CD14-positive monocyte (primary cell): ENCODE results near the gene PLCB1. TPM values are rescaled to one million over a fixed set of nuclear protein-coding genes. Genes with fewer than 3 reads are reported as not detected.

Source experiments
- DNase-seq, 3 donors: peaks; one replicate each; pipeline ENCODE4 v3.0.0-alpha.2; 2011 to 2022
- H2AFZ ChIP-seq: 2 replicates; pipeline ENCODE4 v1.6.0; 2012; ENCODE audit warnings: mild to moderate bottlenecking, low read depth, low read length, inconsistent platforms; ENCODE audit not compliant: insufficient read depth, poor library complexity, severe bottlenecking
- H3K27ac ChIP-seq, 2 donors: 1 replicate in 1 of 2; 2 replicates in 1 of 2; pipeline ENCODE4 v1.5.1; 2012 to 2013; ENCODE audit warnings: low read length in 2 of 2, control low read depth in 1 of 2, inconsistent platforms in 1 of 2, low read depth in 1 of 2, mild to moderate bottlenecking in 1 of 2
- H3K27me3 ChIP-seq, 2 donors: one replicate each; pipeline versions ENCODE4 v1.6.0 to v1.6.1; 2011 to 2013; ENCODE audit warnings: low read length in 2 of 2; ENCODE audit not compliant: control insufficient read depth in 2 of 2, insufficient read depth in 2 of 2
- H3K36me3 ChIP-seq, 2 donors: replicated peaks in 1 of 2; 1 replicate in 1 of 2; 2 replicates in 1 of 2; pipeline versions ENCODE4 v1.5.1 to v1.6.1; 2012 to 2013; ENCODE audit warnings: low read length in 2 of 2, control low read depth in 1 of 2, inconsistent platforms in 1 of 2, mild to moderate bottlenecking in 1 of 2; ENCODE audit not compliant: insufficient read depth in 2 of 2, control insufficient read depth in 1 of 2
- H3K4me1 ChIP-seq, 2 donors: 1 replicate in 1 of 2; 2 replicates in 1 of 2; pipeline versions ENCODE4 v1.5.1 to v1.6.1; 2012 to 2013; ENCODE audit warnings: low read length in 2 of 2, control low read depth in 1 of 2, inconsistent platforms in 1 of 2, mild to moderate bottlenecking in 1 of 2, moderate library complexity in 1 of 2; ENCODE audit not compliant: insufficient read depth in 2 of 2, control insufficient read depth in 1 of 2
- H3K4me2 ChIP-seq: replicated peaks from 2 replicates; pipeline ENCODE3; 2012; ENCODE audit warnings: low read length, moderate library complexity, mild to moderate bottlenecking; ENCODE audit not compliant: poor library complexity, severe bottlenecking; ENCODE audit errors: extremely low read depth
- H3K4me3 ChIP-seq, 3 experiments: fragments of 200-600 bp in 1 of 3; sonication (generic) in 1 of 3; replicated peaks in 1 of 3; 1 replicate in 2 of 3; 2 replicates in 1 of 3; pipeline ENCODE4 v1.5.1; 2011 to 2013; ENCODE audit warnings: low read length in 3 of 3, mild to moderate bottlenecking in 3 of 3, control low read depth in 2 of 3, low read depth in 2 of 3, inconsistent platforms in 1 of 3, moderate library complexity in 1 of 3
- H3K79me2 ChIP-seq: 2 replicates; pipeline ENCODE4 v1.6.0; 2012; ENCODE audit warnings: mild to moderate bottlenecking, control low read depth, inconsistent platforms, low read length, moderate library complexity; ENCODE audit not compliant: insufficient read depth
- H3K9ac ChIP-seq: 2 replicates; pipeline ENCODE4 v1.6.0; 2017; ENCODE audit warnings: low read length, mild to moderate bottlenecking; ENCODE audit not compliant: insufficient read depth, poor library complexity, severe bottlenecking
- H3K9me3 ChIP-seq, 2 donors: replicated peaks in 1 of 2; 1 replicate in 1 of 2; 2 replicates in 1 of 2; pipeline versions ENCODE4 v1.5.1 to v1.6.1; 2012 to 2013; ENCODE audit warnings: low read length in 2 of 2, control low read depth in 1 of 2; ENCODE audit not compliant: control insufficient read depth in 1 of 2, insufficient read depth in 1 of 2
- H4K20me1 ChIP-seq: 2 replicates; pipeline ENCODE4 v1.6.0; 2012; ENCODE audit warnings: mild to moderate bottlenecking, low read length, control low read depth, moderate library complexity; ENCODE audit not compliant: insufficient read depth
- H3K27ac Mint-ChIP-seq, 7 donors: one replicate each; pipeline ENCODE4 v1.8.0; 2020; ENCODE audit warnings: mild to moderate bottlenecking in 7 of 7, mixed read lengths in 7 of 7, moderate library complexity in 6 of 7, inconsistent platforms in 2 of 7
- H3K27me3 Mint-ChIP-seq, 3 donors: one replicate each; pipeline ENCODE4 v1.8.0; 2021 to 2022; ENCODE audit warnings: low read depth in 3 of 3, mild to moderate bottlenecking in 3 of 3, mixed read lengths in 3 of 3, moderate library complexity in 3 of 3, inconsistent platforms in 1 of 3
- H3K36me3 Mint-ChIP-seq, 2 donors: one replicate each; pipeline ENCODE4 v1.8.0; 2020; ENCODE audit warnings: mixed read lengths in 2 of 2, inconsistent platforms in 1 of 2, mild to moderate bottlenecking in 1 of 2
- H3K4me1 Mint-ChIP-seq: one replicate; pipeline ENCODE4 v1.8.0; 2020; ENCODE audit warnings: mild to moderate bottlenecking, mixed read lengths
- H3K4me3 Mint-ChIP-seq, 2 donors: one replicate each; pipeline ENCODE4 v1.8.0; 2020; ENCODE audit warnings: mild to moderate bottlenecking in 2 of 2, mixed read lengths in 2 of 2, moderate library complexity in 1 of 2
- H3K9me3 Mint-ChIP-seq, 7 donors: one replicate each; pipeline ENCODE4 v1.8.0; 2020 to 2022; ENCODE audit warnings: mixed read lengths in 7 of 7, mild to moderate bottlenecking in 6 of 7, moderate library complexity in 6 of 7, inconsistent platforms in 2 of 7
- CTCF ChIP-seq: fragments of 200-600 bp; IDR thresholded peaks from one replicate; pipeline ENCODE4 v1.8.0; 2022; ENCODE audit warnings: antibody characterized with exemption, mild to moderate bottlenecking
- WGBS: methylation state at CpG from one replicate; pipeline ENCODE4 v1.1.5; 2013; ENCODE audit warnings: missing lambda C conversion rate; ENCODE audit not compliant: insufficient coverage; 5-methylcytosine and 5-hydroxymethylcytosine counted together
- intact Hi-C, 2 donors: fragments of 100-400 bp; cut with micrococcal nuclease; formaldehyde crosslinking; loops; one replicate each; pipeline versions ENCODE4 v1.15.0 to v1.15.1; 2023
- polyA plus RNA-seq, 3 donors: library from polyadenylated mRNA; depleted of rRNA in 1 of 3; unstranded in 2 of 3; stranded (reverse) in 1 of 3; fragments of 300-500 nt in 2 of 3; fragments of >200 nt in 1 of 3; fragmentation: Illumina TruSeq in 2 of 3; gene quantifications; 1 replicate in 2 of 3; 2 replicates in 1 of 3; pipeline ENCODE4 v1.2.3, GENCODE V29; 2012 to 2021

Gene PLCB1
- polyA plus RNA-seq, 3 donors = 8.6 to 16.4 (median 13.2) TPM

GRCh38 chr20:8168785-8169288, 36.8 kb downstream of the PLCB1 start:
- 96% methylated on average over 2 of the region's 3 CpGs for WGBS
- intact Hi-C loops = no loop called here
- peaks cover 0 to 3% (median 0%) of the 10 kb centered on the region in 3 donors for H3K27me3 Mint-ChIP-seq

GRCh38 chr20:8170921-8171320, 38.9 kb downstream of the PLCB1 start:
- no peak for DNase-seq
- no CpG with 5 or more reads among the region's 1 CpG for WGBS
- Histone ChIP-seq H3K36me3 (peaks cover 0 to 9% of the 10 kb centered on the region in 2 donors), H2AFZ (no peak overlapping the region), H3K4me2 (no peak overlapping the region), H3K79me2 (peaks cover 6% of the 10 kb centered on the region), H3K4me1 (no peaks in the 10 kb centered on the region), H4K20me1 (peaks cover 38% of the 10 kb centered on the region), H3K9me3 (no peaks in the 10 kb centered on the region), H3K27ac (no peak overlapping the region), H3K9ac (no peak overlapping the region), H3K27me3 (no peaks in the 10 kb centered on the region), H3K4me3 (no peak overlapping the region)
- Mint-ChIP-seq H3K9me3 (peaks cover 0 to 2% (median 0%) of the 10 kb centered on the region in 7 donors), H3K4me3 (no peak overlapping the region), H3K27ac (no peak overlapping the region), H3K36me3 (peaks cover 14 to 28% of the 10 kb centered on the region in 2 donors), H3K4me1 (peaks cover 3% of the 10 kb centered on the region), H3K27me3 (peaks cover 0 to 3% (median 0%) of the 10 kb centered on the region in 3 donors)
- TF ChIP-seq CTCF = no peak
- intact Hi-C loops = no loop called here

More at GRCh38 chr20:8168785-8169288, 36.8 kb downstream of the PLCB1 start:
- DNase-seq = no peak
- TF ChIP-seq CTCF = no peak
- Histone ChIP-seq H3K36me3 (peaks cover 0 to 9% of the 10 kb centered on the region in 2 donors), H2AFZ (no peak overlapping the region), H4K20me1 (peaks cover 58% of the 10 kb centered on the region), H3K4me3 (no peak overlapping the region), H3K9me3 (no peaks in the 10 kb centered on the region), H3K9ac (no peak overlapping the region), H3K4me1 (no peaks in the 10 kb centered on the region), H3K4me2 (no peak overlapping the region), H3K27ac (no peak overlapping the region), H3K79me2 (peaks cover 8% of the 10 kb centered on the region), H3K27me3 (no peaks in the 10 kb centered on the region)
- H3K4me1 Mint-ChIP-seq = peaks cover 3% of the 10 kb centered on the region
- H3K27ac Mint-ChIP-seq = no peak overlapping the region
- no peak overlapping the region for H3K4me3 Mint-ChIP-seq
- peaks cover 20 to 28% of the 10 kb centered on the region in 2 donors for H3K36me3 Mint-ChIP-seq
- peaks cover 0 to 2% (median 0%) of the 10 kb centered on the region in 7 donors for H3K9me3 Mint-ChIP-seq
